Caki2 (cell line): Measurements from ENCODE around the gene FAM53B. TPM values are rescaled to one million over a fixed set of nuclear protein-coding genes. Genes with fewer than 3 reads are reported as not detected.

Source experiments
- DNase-seq: peaks from one replicate; pipeline ENCODE4 v3.0.0-alpha.2; 2015; ENCODE audit warnings: low read depth
- in situ Hi-C: cut with HindIII; loops from 2 replicates; pipeline ENCODE4 v1.10.0; 2016; ENCODE audit warnings: low sequenced_read_pairs, low pct_unique_long_range_greater_than_20kb, mixed read lengths
- total RNA-seq: library from RNA; depleted of rRNA; stranded (reverse); fragments of >200 nt; shearing (Covaris generic); gene quantifications from 2 replicates; pipeline ENCODE4 v1.2.3, GENCODE V29; 2014; ENCODE audit warnings: low replicate concordance

Gene FAM53B
- total RNA-seq, 1 experiment from 2014 or later: 10.5 TPM

GRCh38 chr10:124661660-124662180, 82.5 kb downstream of the FAM53B start:
- DNase-seq: no peak
- in situ Hi-C loops: no loop called here

- DNase-seq: no peak
- in situ Hi-C loops: no loop called here
Measured at GRCh38 chr10:124660404-124661125, 83.6 kb downstream of the FAM53B start.

GRCh38 chr10:124659380-124659779, 84.8 kb downstream of the FAM53B start:
- in situ Hi-C loops: no loop called here
- DNase-seq: no peak

GRCh38 chr10:124658591-124659242, 85.5 kb downstream of the FAM53B start:
- in situ Hi-C loops: no loop called here

GRCh38 chr10:124657806-124658205, 86.4 kb downstream of the FAM53B start:
- no peak for DNase-seq
- in situ Hi-C loops: no loop called here

More at GRCh38 chr10:124658591-124659242, 85.5 kb downstream of the FAM53B start:
- DNase-seq: no peak

- no peak for DNase-seq
- in situ Hi-C loops: no loop called here
Measured at GRCh38 chr10:124656541-124656940, 87.6 kb downstream of the FAM53B start.

GRCh38 chr10:124656113-124656490, 88.1 kb downstream of the FAM53B start:
- DNase-seq: no peak
- in situ Hi-C loops: no loop called here

- in situ Hi-C loops: no loop called here
- DNase-seq: no peak
Measured at GRCh38 chr10:124655191-124656112, 88.7 kb downstream of the FAM53B start.

- in situ Hi-C loops: no loop called here
- DNase-seq: no peak
Measured at GRCh38 chr10:124654686-124655085, 89.5 kb downstream of the FAM53B start.

- in situ Hi-C loops: no loop called here
- DNase-seq: no peak
Measured at GRCh38 chr10:124653811-124654651, 90.1 kb downstream of the FAM53B start.

GRCh38 chr10:124653311-124653710, 90.9 kb downstream of the FAM53B start:
- no peak for DNase-seq
- in situ Hi-C loops: no loop called here

GRCh38 chr10:124652701-124653100, 91.5 kb downstream of the FAM53B start:
- in situ Hi-C loops: no loop called here
- no peak for DNase-seq

GRCh38 chr10:124652200-124652599, 92.0 kb downstream of the FAM53B start:
- in situ Hi-C loops: no loop called here

GRCh38 chr10:124651402-124651891, 92.7 kb downstream of the FAM53B start:
- no peak for DNase-seq
- in situ Hi-C loops: no loop called here

More at GRCh38 chr10:124652200-124652599, 92.0 kb downstream of the FAM53B start:
- no peak for DNase-seq

GRCh38 chr10:124650820-124651401, 93.3 kb downstream of the FAM53B start:
- DNase-seq: no peak
- in situ Hi-C loops: no loop called here

- no peak for DNase-seq
- in situ Hi-C loops: no loop called here
Measured at GRCh38 chr10:124650263-124650662, 93.9 kb downstream of the FAM53B start.

GRCh38 chr10:124649214-124649613, 95.0 kb downstream of the FAM53B start:
- DNase-seq: no peak
- in situ Hi-C loops: no loop called here
